Stimulated activated CD8-positive, alpha-beta memory T cell treated with anti-CD3 and anti-CD28 coated beads, Interleukin-7, amount 100 ng/mL, for 4 hours (primary cell): ENCODE measurements around the gene TERT.
"Not testable (repeated sequence)": the region's sequence is repeated elsewhere in the genome, so short reads cannot be mapped to it uniquely, and the experiment has no call there.

Source experiments
- DNase-seq, 2 donors: peaks; one replicate each; pipeline ENCODE4 v3.0.0-alpha.2; 2020; ENCODE audit warnings: low read depth in 2 of 2

TERT gene

DNA sequence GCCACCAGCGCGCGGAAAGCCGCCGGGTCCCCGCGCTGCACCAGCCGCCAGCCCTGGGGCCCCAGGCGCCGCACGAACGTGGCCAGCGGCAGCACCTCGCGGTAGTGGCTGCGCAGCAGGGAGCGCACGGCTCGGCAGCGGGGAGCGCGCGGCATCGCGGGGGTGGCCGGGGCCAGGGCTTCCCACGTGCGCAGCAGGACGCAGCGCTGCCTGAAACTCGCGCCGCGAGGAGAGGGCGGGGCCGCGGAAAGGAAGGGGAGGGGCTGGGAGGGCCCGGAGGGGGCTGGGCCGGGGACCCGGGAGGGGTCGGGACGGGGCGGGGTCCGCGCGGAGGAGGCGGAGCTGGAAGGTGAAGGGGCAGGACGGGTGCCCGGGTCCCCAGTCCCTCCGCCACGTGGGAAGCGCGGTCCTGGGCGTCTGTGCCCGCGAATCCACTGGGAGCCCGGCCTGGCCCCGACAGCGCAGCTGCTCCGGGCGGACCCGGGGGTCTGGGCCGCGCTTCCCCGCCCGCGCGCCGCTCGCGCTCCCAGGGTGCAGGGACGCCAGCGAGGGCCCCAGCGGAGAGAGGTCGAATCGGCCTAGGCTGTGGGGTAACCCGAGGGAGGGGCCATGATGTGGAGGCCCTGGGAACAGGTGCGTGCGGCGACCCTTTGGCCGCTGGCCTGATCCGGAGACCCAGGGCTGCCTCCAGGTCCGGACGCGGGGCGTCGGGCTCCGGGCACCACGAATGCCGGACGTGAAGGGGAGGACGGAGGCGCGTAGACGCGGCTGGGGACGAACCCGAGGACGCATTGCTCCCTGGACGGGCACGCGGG, at the start of gene TERT:
TERT (minus strand) TSS at position 234 of the 815 bp plus-strand sequence; CDS start at position 155, 79 bp downstream.
- DNase-seq = peak; percentile 68 to 72

GRCh38 chr5:1343931-1344901, 49.3 kb upstream of the TERT start:
- no peak for DNase-seq

DNA sequence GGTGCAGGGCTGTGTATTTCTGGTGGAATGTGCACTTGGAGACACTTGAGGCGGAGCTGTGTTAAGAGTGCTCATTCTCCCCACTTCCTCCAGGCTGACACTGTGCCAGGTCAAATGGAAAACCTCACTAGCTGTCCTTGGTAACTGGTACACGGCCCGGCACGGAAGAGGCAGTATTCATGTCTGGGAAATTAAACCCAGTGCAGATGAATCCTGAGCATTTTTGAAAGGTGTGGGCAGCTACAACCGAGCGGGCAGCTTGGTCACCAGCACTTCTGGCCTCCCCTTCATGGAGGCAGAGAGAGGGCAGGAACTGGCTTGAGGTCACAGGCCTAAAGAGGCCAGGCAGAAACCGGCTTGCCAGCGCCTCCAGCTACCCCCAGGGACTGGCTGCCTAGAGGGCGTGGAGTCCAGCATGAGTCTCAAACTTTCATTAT, 48.5 kb upstream of the TERT start:
- DNase-seq = no peak

- DNase-seq = not testable (repeated sequence)
Measured at GRCh38 chr5:1342711-1343110, 47.8 kb upstream of the TERT start.

DNA sequence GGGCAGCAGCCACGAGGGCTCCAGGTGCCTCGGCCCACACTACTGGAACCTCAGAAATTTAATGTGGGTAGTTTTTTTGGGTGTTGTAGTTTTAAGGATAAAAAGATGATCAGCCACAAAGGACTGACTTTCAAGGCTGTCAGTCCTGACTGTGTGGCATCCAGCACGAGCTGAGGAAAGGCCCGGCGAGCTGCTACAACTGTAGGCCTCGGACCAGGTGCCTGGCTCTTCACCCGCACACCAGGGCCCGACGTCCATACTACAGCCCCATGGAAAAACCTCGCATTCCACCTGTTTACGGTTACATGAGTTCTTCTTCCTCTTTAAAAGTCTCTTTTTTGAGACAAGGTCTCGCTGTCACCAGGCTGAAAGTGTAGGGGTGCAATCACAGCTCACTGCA, 47.4 kb upstream of the TERT start:
- DNase-seq = no peak

DNA sequence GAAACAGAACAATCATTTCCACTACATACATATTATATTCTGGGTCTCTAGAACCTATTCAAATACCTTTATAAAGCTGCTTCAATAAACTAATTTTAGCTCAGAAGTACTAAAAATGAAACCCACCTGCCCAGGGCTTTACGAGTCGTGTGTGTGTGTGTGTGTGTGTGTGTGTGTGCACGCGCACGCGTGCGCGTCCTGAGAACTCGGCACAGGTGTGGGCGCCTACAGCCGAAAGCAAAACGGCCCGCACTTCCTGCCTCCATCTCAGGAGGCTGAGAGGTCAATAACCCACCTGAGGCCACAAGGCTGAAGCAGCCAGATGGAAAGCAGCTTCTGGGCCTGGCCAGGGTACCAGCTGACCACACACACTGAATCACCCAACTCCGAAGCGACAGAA, 47.0 kb upstream of the TERT start:
- no peak for DNase-seq

- not testable (repeated sequence) for DNase-seq
Measured at GRCh38 chr5:1339818-1340210, 44.9 kb upstream of the TERT start.

- DNase-seq = not testable (repeated sequence)
Measured at GRCh38 chr5:1339139-1339817, 44.4 kb upstream of the TERT start.

GRCh38 chr5:1338506-1339070, 43.7 kb upstream of the TERT start:
- DNase-seq = no peak

DNA sequence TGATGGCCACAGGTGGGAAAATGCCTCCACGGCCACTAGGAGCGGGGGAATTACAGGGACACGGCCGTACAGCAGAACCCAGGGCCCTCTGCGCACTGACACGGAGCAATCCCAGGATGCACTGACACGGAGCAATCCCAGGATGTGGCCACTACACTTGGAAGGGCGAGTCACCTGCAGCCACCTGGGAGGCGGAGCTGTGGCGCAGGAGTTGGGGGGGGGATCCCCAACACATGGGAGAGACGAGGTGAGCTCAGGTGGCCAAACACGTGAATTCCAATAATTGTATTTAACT, 43.3 kb upstream of the TERT start:
- no peak for DNase-seq

- DNase-seq = no peak
Measured at GRCh38 chr5:1337489-1338195, 42.8 kb upstream of the TERT start.

DNA sequence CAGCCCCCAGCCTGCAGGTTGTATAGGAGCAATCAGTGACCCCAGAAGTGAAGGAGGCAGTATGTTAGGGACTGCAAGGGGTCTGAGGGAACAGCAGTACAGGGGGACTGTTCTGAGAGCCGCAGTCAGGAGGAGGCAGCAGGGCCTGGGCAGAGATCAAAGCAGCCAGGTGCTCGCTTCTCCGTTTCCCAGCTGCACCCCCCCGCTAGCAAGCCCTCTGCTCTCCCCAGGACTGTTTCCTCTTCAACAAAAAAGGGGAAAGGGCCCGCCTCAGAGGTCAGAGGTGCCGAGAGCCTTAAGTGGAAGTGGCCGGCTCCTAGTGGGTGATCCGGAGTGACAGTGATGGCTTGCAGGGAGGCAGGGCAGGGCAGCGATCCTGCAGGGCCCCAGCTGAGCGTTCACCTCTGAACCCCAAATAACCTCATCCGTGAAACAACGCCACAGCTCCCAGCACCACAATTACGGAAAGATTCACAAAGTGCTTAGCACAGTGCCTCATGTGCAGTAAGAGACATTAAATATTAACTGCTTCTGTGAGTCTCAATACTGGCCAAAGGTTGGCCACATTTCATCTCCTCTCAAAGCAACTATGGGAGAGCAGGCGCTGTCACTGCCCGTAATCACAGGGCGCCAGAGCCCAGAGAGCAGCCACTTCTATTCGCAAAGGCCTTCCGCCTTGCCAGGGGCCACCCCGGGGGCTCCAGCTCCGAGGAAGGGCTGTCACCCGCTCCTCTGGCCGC, 42.1 kb upstream of the TERT start:
- no peak for DNase-seq

DNA sequence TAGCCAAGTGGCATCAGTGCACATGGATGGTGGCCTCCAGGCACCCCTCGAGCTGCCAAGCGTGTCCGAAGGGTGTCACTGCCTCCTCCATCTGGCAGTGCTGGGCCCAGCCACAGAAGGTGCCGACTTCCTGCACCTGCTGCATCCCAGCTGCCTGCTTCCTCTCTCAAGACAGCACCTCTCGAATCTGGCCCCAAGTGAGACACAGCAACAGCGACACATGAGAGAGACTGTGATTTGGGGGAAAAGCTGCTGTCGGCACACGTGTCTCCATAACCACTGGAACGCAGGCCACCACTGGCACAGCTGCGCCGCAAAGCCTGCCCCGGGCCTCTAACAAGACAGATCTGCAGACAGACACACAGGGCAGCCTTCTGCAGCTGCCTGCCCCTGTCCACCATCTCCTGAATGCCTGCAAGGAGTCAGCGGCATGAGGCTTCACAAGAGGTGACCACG, 41.3 kb upstream of the TERT start:
- no peak for DNase-seq

- no peak for DNase-seq
Measured at GRCh38 chr5:1335540-1336095, 40.8 kb upstream of the TERT start.

GRCh38 chr5:1334831-1335539, 40.1 kb upstream of the TERT start:
- DNase-seq = no peak

GRCh38 chr5:1333986-1334385, 39.1 kb upstream of the TERT start:
- DNase-seq = no peak

- not testable (repeated sequence) for DNase-seq
Measured at GRCh38 chr5:1333286-1333685, 38.4 kb upstream of the TERT start.

- DNase-seq = no peak
Measured at GRCh38 chr5:1332461-1333001, 37.7 kb upstream of the TERT start.

DNA sequence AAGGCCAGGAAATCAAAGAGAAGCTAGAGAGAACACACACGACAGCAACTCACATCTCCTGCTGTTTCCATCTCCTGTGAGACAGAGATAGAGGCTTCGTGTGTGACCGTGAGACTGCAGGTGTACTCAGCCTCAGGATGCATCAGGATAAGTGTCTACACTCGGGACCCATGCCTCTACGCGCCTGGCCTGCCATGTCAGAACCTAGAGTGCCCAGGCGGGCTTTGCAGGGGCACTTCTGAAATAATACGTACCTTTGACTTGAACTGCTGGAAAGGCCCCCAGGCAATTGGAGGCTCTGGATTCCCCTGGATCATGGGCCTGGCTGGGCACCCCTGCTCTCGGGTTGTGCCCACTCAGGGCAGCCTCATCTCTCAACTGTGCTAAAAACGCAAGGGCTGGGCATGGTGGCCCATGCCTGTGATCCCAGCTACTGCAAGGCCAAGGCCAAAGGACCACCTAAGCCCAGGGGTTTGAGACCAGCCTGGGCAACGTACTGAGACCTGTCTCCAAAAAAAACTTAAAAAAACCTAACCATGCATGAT, 37.1 kb upstream of the TERT start:
- no peak for DNase-seq
